Trophoblast cell (in vitro differentiated cells and primary cell): ENCODE measurements around the gene AHDC1.
A peak's percentile ranks its signal among the peaks of the same experiment; 100 is the strongest.
"Not testable (repeated sequence)": the region's sequence is repeated elsewhere in the genome, so short reads cannot be mapped to it uniquely, and the experiment has no call there.

Experiments
- DNase-seq, 2 donors: peaks; one replicate each; pipeline ENCODE4 v3.0.0-alpha.2; 2016
- H2AFZ ChIP-seq: 2 replicates; pipeline ENCODE4 v1.6.1; 2013; ENCODE audit warnings: low read length, moderate library complexity, mild to moderate bottlenecking; ENCODE audit not compliant: insufficient read depth, poor library complexity
- H2AK5ac ChIP-seq: 2 replicates; pipeline ENCODE4 v1.6.1; 2013; ENCODE audit warnings: mild to moderate bottlenecking, low read length
- H2BK120ac ChIP-seq: 2 replicates; pipeline ENCODE4 v1.6.1; 2013; ENCODE audit warnings: low read length, mild to moderate bottlenecking, moderate library complexity; ENCODE audit not compliant: insufficient read depth, poor library complexity
- H2BK12ac ChIP-seq: 2 replicates; pipeline ENCODE4 v1.6.1; 2013; ENCODE audit warnings: mild to moderate bottlenecking, low read length, moderate library complexity
- H2BK5ac ChIP-seq: 2 replicates; pipeline ENCODE4 v1.6.1; 2013; ENCODE audit warnings: low read length, low read depth, moderate library complexity, mild to moderate bottlenecking; ENCODE audit not compliant: poor library complexity
- H3K14ac ChIP-seq: 2 replicates; pipeline ENCODE4 v1.6.1; 2013; ENCODE audit warnings: mild to moderate bottlenecking, low read length
- H3K18ac ChIP-seq: 2 replicates; pipeline ENCODE4 v1.6.1; 2013; ENCODE audit warnings: mild to moderate bottlenecking, low read length
- H3K23ac ChIP-seq: 2 replicates; pipeline ENCODE4 v1.6.1; 2013; ENCODE audit warnings: low read length
- H3K27ac ChIP-seq: 2 replicates; pipeline ENCODE4 v1.5.1; 2013; ENCODE audit warnings: low read depth, mild to moderate bottlenecking, inconsistent platforms, low read length, moderate library complexity
- H3K27me3 ChIP-seq: 2 replicates; pipeline ENCODE4 v1.6.1; 2013; ENCODE audit warnings: inconsistent platforms, mild to moderate bottlenecking, low read length, moderate library complexity; ENCODE audit not compliant: insufficient read depth
- H3K36me3 ChIP-seq, 2 experiments: 1 replicate in 1 of 2; 2 replicates in 1 of 2; pipeline ENCODE4 v1.6.1; 2013; ENCODE audit warnings: low read length in 2 of 2, mild to moderate bottlenecking in 2 of 2, moderate library complexity in 1 of 2; ENCODE audit not compliant: insufficient read depth in 2 of 2, control insufficient read depth in 1 of 2
- H3K4ac ChIP-seq: 2 replicates; pipeline ENCODE4 v1.6.1; 2013; ENCODE audit warnings: low read depth, mild to moderate bottlenecking, low read length, moderate library complexity
- H3K4me1 ChIP-seq, 2 experiments: 1 replicate in 1 of 2; 2 replicates in 1 of 2; pipeline ENCODE4 v1.6.1; 2013; ENCODE audit warnings: low read length in 2 of 2, mild to moderate bottlenecking in 2 of 2, moderate library complexity in 1 of 2; ENCODE audit not compliant: insufficient read depth in 2 of 2, control insufficient read depth in 1 of 2
- H3K4me2 ChIP-seq: 2 replicates; pipeline ENCODE4 v1.6.1; 2013; ENCODE audit warnings: inconsistent platforms, mild to moderate bottlenecking, low read length, moderate library complexity
- H3K4me3 ChIP-seq: 2 replicates; pipeline ENCODE4 v1.5.1; 2013; ENCODE audit warnings: mild to moderate bottlenecking, low read depth, low read length, inconsistent platforms
- H3K79me1 ChIP-seq: one replicate; pipeline ENCODE4 v1.6.1; 2013; ENCODE audit warnings: low read length
- H3K79me2 ChIP-seq: 2 replicates; pipeline ENCODE4 v1.6.1; 2013; ENCODE audit warnings: low read length, mild to moderate bottlenecking; ENCODE audit not compliant: control insufficient read depth, insufficient read depth, poor library complexity
- H3K9ac ChIP-seq: 2 replicates; pipeline ENCODE4 v1.6.1; 2013; ENCODE audit warnings: mild to moderate bottlenecking, low read length
- H3K9me3 ChIP-seq: 2 replicates; pipeline ENCODE4 v1.6.1; 2013; ENCODE audit warnings: low read depth, mild to moderate bottlenecking, control low read depth, inconsistent platforms, low read length; ENCODE audit not compliant: insufficient read depth
- H4K12ac ChIP-seq: 2 replicates; pipeline ENCODE4 v1.6.1; 2013; ENCODE audit warnings: low read depth, mild to moderate bottlenecking, low read length, moderate library complexity
- H4K8ac ChIP-seq: 2 replicates; pipeline ENCODE4 v1.6.1; 2013; ENCODE audit warnings: low read depth, mild to moderate bottlenecking, low read length, moderate library complexity
- H4K91ac ChIP-seq: one replicate; pipeline ENCODE4 v1.6.1; 2013; ENCODE audit warnings: low read depth, mild to moderate bottlenecking, low read length, moderate library complexity
- WGBS: extraction: QIAGEN DNeasy Blood & Tissue Kit; methylation state at CpG from one replicate; pipeline ENCODE4 v1.1.7; 2013; ENCODE audit warnings: missing lambda C conversion rate; ENCODE audit not compliant: insufficient read length, insufficient coverage; ENCODE audit errors: extremely low coverage; 5-methylcytosine and 5-hydroxymethylcytosine counted together

Gene AHDC1

GRCh38 chr1:27503844-27504587, 99.9 kb downstream of the AHDC1 start:
- H2AFZ ChIP-seq: peak overlapping the region; percentile 94
- H3K27ac ChIP-seq: peak overlapping the region; percentile 99
- H3K4me1 ChIP-seq: peaks cover 19% of the 10 kb centered on the region in 2 experiments
- peak overlapping the region; percentile 97 for H2BK120ac ChIP-seq
- H3K79me1 ChIP-seq: peaks cover 22% of the 10 kb centered on the region
- H3K9me3 ChIP-seq: no peaks in the 10 kb centered on the region
- no peaks in the 10 kb centered on the region for H3K36me3 ChIP-seq
- no peak for DNase-seq
- peak overlapping the region; percentile 90 for H3K14ac ChIP-seq
- peak overlapping the region; percentile 97 for H2BK5ac ChIP-seq
- H3K23ac ChIP-seq: no peak overlapping the region
- H4K8ac ChIP-seq: peak overlapping the region; percentile 96
- WGBS: no CpG with 5 or more reads among the region's 12 CpGs
- H3K18ac ChIP-seq: peak overlapping the region; percentile 94
- H4K12ac ChIP-seq: peak overlapping the region; percentile 13
- H2AK5ac ChIP-seq: peak overlapping the region; percentile 98
- peaks cover 7% of the 10 kb centered on the region for H3K79me2 ChIP-seq
- peak overlapping the region; percentile 85 for H3K4ac ChIP-seq
- H3K9ac ChIP-seq: no peak overlapping the region
- no peaks in the 10 kb centered on the region for H3K27me3 ChIP-seq
- no peak overlapping the region for H3K4me3 ChIP-seq
- peak overlapping the region; percentile 98 for H2BK12ac ChIP-seq
- H4K91ac ChIP-seq: peak overlapping the region; percentile 99
- peak overlapping the region; percentile 30 for H3K4me2 ChIP-seq

DNA sequence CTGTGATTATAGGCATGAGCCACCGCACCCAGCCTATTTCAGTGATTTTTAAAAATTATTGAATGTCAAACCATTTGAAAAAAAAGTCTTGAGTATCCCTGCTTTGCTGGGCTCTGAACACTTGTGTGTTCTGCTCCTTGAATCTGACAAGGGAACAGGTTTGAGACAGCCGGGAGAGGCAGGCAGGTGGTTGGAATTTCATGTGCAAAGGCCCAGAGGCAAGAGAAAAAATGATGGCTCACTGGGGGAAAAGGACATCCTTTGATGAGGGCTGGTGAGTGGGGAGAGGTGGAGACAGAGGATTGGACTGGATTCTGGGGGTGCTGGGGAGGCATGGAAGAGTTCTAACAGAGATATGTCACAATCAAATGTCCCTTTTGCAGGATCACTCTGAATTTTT, 100.9 kb downstream of the AHDC1 start:
- no CpG with 5 or more reads among the region's 2 CpGs for WGBS
- Histone ChIP-seq H2BK12ac (peak overlapping the region; percentile 82), H3K9ac (no peak overlapping the region), H3K79me2 (peaks cover 7% of the 10 kb centered on the region), H3K27me3 (no peaks in the 10 kb centered on the region), H3K4ac (no peak overlapping the region), H3K36me3 (no peaks in the 10 kb centered on the region), H4K8ac (no peak overlapping the region), H2BK5ac (peak overlapping the region; percentile 61), H3K4me1 (peaks cover 19% of the 10 kb centered on the region in 2 experiments), H2AK5ac (peak overlapping the region; percentile 35), H3K4me3 (no peak overlapping the region), H3K4me2 (no peak overlapping the region), H4K91ac (peak overlapping the region; percentile 57), H2BK120ac (peak overlapping the region; percentile 81), H4K12ac (no peak overlapping the region), H3K27ac (peak overlapping the region; percentile 28), H3K79me1 (peaks cover 22% of the 10 kb centered on the region), H3K14ac (no peak overlapping the region), H3K18ac (peak overlapping the region; percentile 56), H3K23ac (no peak overlapping the region), H3K9me3 (no peaks in the 10 kb centered on the region), H2AFZ (no peak overlapping the region)
- DNase-seq: peak; percentile 63 to 76

DNA sequence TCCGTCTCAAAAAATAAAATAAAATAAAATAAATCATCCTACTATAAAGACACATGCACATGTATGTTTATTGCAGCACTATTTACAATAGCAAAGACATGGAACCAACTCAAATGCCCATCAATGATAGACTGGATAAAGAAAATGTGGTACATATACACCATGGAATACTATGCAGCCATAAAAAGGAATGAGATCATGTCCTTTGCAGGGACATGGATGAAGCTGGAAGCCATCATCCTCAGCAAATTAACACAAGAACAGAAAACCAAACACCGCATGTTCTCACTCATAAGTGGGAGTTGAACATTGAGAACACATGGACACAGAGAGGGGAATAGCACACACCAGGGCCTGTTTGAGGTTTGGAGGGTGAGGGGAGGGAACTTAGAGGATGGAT, 102.8 kb downstream of the AHDC1 start:
- not testable (repeated sequence) for DNase-seq, H2AFZ ChIP-seq, H2BK12ac ChIP-seq, H2AK5ac ChIP-seq, H3K23ac ChIP-seq, H3K14ac ChIP-seq, H3K36me3 ChIP-seq, H3K9ac ChIP-seq, H3K4me3 ChIP-seq, H2BK5ac ChIP-seq, H3K4ac ChIP-seq, H3K9me3 ChIP-seq, H3K4me2 ChIP-seq, H4K8ac ChIP-seq, H3K27me3 ChIP-seq, H4K12ac ChIP-seq, H2BK120ac ChIP-seq, H3K18ac ChIP-seq, H4K91ac ChIP-seq, H3K27ac ChIP-seq, H3K79me2 ChIP-seq
- peaks cover 22% of the 10 kb centered on the region for H3K79me1 ChIP-seq
- WGBS: no CpG with 5 or more reads among the region's 2 CpGs
- peaks cover 19% of the 10 kb centered on the region in 2 experiments for H3K4me1 ChIP-seq

- H2AFZ ChIP-seq: no peak overlapping the region
- H3K14ac ChIP-seq: no peak overlapping the region
- peak overlapping the region; percentile 8 for H2BK12ac ChIP-seq
- no peaks in the 10 kb centered on the region for H3K36me3 ChIP-seq
- H2BK5ac ChIP-seq: no peak overlapping the region
- DNase-seq: no peak
- no peak overlapping the region for H4K12ac ChIP-seq
- H3K27ac ChIP-seq: no peak overlapping the region
- H3K4ac ChIP-seq: no peak overlapping the region
- no peak overlapping the region for H2BK120ac ChIP-seq
- no peak overlapping the region for H3K4me3 ChIP-seq
- peaks cover 9 to 10% of the 10 kb centered on the region in 2 experiments for H3K4me1 ChIP-seq
- no peaks in the 10 kb centered on the region for H3K27me3 ChIP-seq
- no peak overlapping the region for H4K8ac ChIP-seq
- H3K23ac ChIP-seq: no peak overlapping the region
- WGBS: no CpG with 5 or more reads among the region's 2 CpGs
- peaks cover 4% of the 10 kb centered on the region for H3K79me2 ChIP-seq
- no peak overlapping the region for H3K18ac ChIP-seq
- H3K4me2 ChIP-seq: no peak overlapping the region
- no peak overlapping the region for H4K91ac ChIP-seq
- no peak overlapping the region for H3K9ac ChIP-seq
- no peaks in the 10 kb centered on the region for H3K9me3 ChIP-seq
- H3K79me1 ChIP-seq: peaks cover 9% of the 10 kb centered on the region
- no peak overlapping the region for H2AK5ac ChIP-seq
Measured at GRCh38 chr1:27499142-27499541, 104.8 kb downstream of the AHDC1 start.
